SK-N-SH treated with all-trans-retinoic acid at 6 μM for 48 hours (cell line): ENCODE data around the gene ZSCAN12.

Experiments
- ARNTL ChIP-seq: fragments of 450-650 bp; formaldehyde crosslinking; IDR thresholded peaks from 2 replicates; pipeline ENCODE4 v1.5.0; 2020; ENCODE audit warnings: low read depth, mild to moderate bottlenecking, moderate library complexity, borderline replicate concordance
- BACH2 ChIP-seq: fragments of 250-450 bp; sonication (Bioruptor Pico); IDR thresholded peaks from 2 replicates; pipeline ENCODE4 v1.9.0; 2021; ENCODE audit warnings: mild to moderate bottlenecking, borderline replicate concordance
- CREB5 ChIP-seq: fragments of 250-450 bp; sonication (Bioruptor Pico); IDR thresholded peaks from 2 replicates; pipeline ENCODE4 v1.5.1; 2020; ENCODE audit warnings: low read depth, mild to moderate bottlenecking, moderate library complexity
- CSRNP3 ChIP-seq: fragments of 250-450 bp; sonication (Bioruptor Pico); IDR thresholded peaks from 2 replicates; pipeline ENCODE4 v1.5.1; 2021; ENCODE audit warnings: mild to moderate bottlenecking, moderate library complexity
- ESRRG ChIP-seq: fragments of 250-450 bp; sonication (Bioruptor Pico); IDR thresholded peaks from 2 replicates; pipeline ENCODE4 v1.6.1; 2021; ENCODE audit warnings: mild to moderate bottlenecking
- ISL1 ChIP-seq: fragments of 250-450 bp; sonication (Bioruptor Pico); IDR thresholded peaks from 2 replicates; pipeline ENCODE4 v2.1.2; 2022; ENCODE audit warnings: mild to moderate bottlenecking, moderate library complexity
- PATZ1 ChIP-seq: fragments of 250-450 bp; sonication (Bioruptor Pico); IDR thresholded peaks from 2 replicates; pipeline ENCODE4 v1.8.0; 2020; ENCODE audit warnings: mild to moderate bottlenecking, moderate library complexity, borderline replicate concordance
- POU6F1 ChIP-seq: fragments of 250-450 bp; sonication (Bioruptor Pico); IDR thresholded peaks from 2 replicates; pipeline ENCODE4 v1.8.0; 2021; ENCODE audit warnings: low read depth, mild to moderate bottlenecking, moderate library complexity, borderline replicate concordance
- PPARA ChIP-seq: fragments of 250-450 bp; sonication (Bioruptor Pico); IDR thresholded peaks from 2 replicates; pipeline ENCODE4 v1.5.0; 2020; ENCODE audit warnings: mild to moderate bottlenecking, borderline replicate concordance
- RARB ChIP-seq: fragments of 250-450 bp; sonication (Bioruptor Pico); IDR thresholded peaks from 2 replicates; pipeline ENCODE4 v1.8.0; 2021; ENCODE audit warnings: mild to moderate bottlenecking, moderate library complexity
- TSHZ2 ChIP-seq: fragments of 250-450 bp; sonication (Bioruptor Pico); IDR thresholded peaks from 2 replicates; pipeline ENCODE4 v1.5.0; 2020; ENCODE audit warnings: mild to moderate bottlenecking, moderate library complexity
- ZFP3 ChIP-seq: fragments of 250-450 bp; sonication (Bioruptor Pico); IDR thresholded peaks from 2 replicates; pipeline ENCODE4 v1.5.0; 2020; ENCODE audit warnings: mild to moderate bottlenecking, moderate library complexity
- ZFP30 ChIP-seq: fragments of 450-650 bp; formaldehyde crosslinking; IDR thresholded peaks from 2 replicates; pipeline ENCODE4 v1.5.0; 2022; ENCODE audit warnings: mild to moderate bottlenecking, moderate library complexity
- ZNF565 ChIP-seq: fragments of 450-650 bp; formaldehyde crosslinking; conservative IDR thresholded peaks from 2 replicates; pipeline ENCODE4 v1.5.0; 2020; ENCODE audit warnings: low read depth, mild to moderate bottlenecking, moderate library complexity

GRCh38 chr6:28349344-28349891 lies 50.1 kb downstream of the ZSCAN12 start:
- no peak for TF ChIP-seq ZFP3 (CRISPR knock-in tag)
- TF ChIP-seq RARB (CRISPR knock-in tag) = no peak
- no peak for TF ChIP-seq ZFP30 (CRISPR knock-in tag)
- no peak for TF ChIP-seq ZNF565
- no peak for TF ChIP-seq PPARA
- no peak for TF ChIP-seq BACH2 (CRISPR knock-in tag)
- no peak for TF ChIP-seq CREB5 (CRISPR knock-in tag)
- TF ChIP-seq CSRNP3 (CRISPR knock-in tag) = no peak
- TF ChIP-seq ARNTL (CRISPR knock-in tag) = no peak
- no peak for TF ChIP-seq ISL1 (CRISPR knock-in tag)
- TF ChIP-seq POU6F1 (CRISPR knock-in tag) = no peak
- no peak for TF ChIP-seq TSHZ2
- no peak for TF ChIP-seq ESRRG (CRISPR knock-in tag)
- TF ChIP-seq PATZ1 = no peak
